PC-9 (cell line): Measurements from ENCODE around the gene WDHD1. TPM values are rescaled to one million over a fixed set of nuclear protein-coding genes. Genes with fewer than 3 reads are reported as not detected.
"Not testable (repeated sequence)": the region's sequence is repeated elsewhere in the genome, so short reads cannot be mapped to it uniquely, and the experiment has no call there.

Experiments used
- BruUV-seq: library from RNA; stranded (reverse); fragments of 400-500 nt; replicated peaks from 2 replicates; lab custom pipeline; 2021; lab: Mats Ljungman, UMichigan
- CTCF ChIA-PET: fragments of 300-600 bp; sonication (Branson Sonifier 250); formaldehyde crosslinking; loops from one replicate; lab custom pipeline; 2022; ENCODE audit warnings: antibody characterized with exemption; lab: Charles Lee
- POLR2A ChIA-PET: fragments of 300-600 bp; sonication (Branson Sonifier 250); formaldehyde crosslinking; loops from one replicate; lab custom pipeline; 2022; ENCODE audit warnings: antibody characterized with exemption; ENCODE audit not compliant: unreplicated experiment; lab: Charles Lee
- DNase-seq, 2 experiments: peaks; one replicate each; pipeline versions ENCODE4 v3.0.0 to v3.0.0-alpha.2; 2015 to 2022; ENCODE audit warnings: mixed read lengths in 1 of 2
- H2AFZ ChIP-seq: fragments of 200-600 bp; sonication (generic); 2 replicates; pipeline ENCODE4 v1.8.1; 2017; ENCODE audit warnings: antibody characterized with exemption
- H3F3A ChIP-seq: fragments of 200-600 bp; sonication (generic); 2 replicates; pipeline ENCODE4 v1.8.1; 2017; ENCODE audit warnings: antibody characterized with exemption, mild to moderate bottlenecking, low read depth; ENCODE audit not compliant: insufficient read depth
- H3K27ac ChIP-seq: fragments of 200-600 bp; sonication (generic); 2 replicates; pipeline ENCODE4 v1.6.1; 2016; ENCODE audit warnings: mixed run types
- H3K27me3 ChIP-seq: fragments of 200-600 bp; sonication (generic); 2 replicates; pipeline ENCODE4 v1.6.1; 2016; ENCODE audit warnings: low read depth, mixed run types; ENCODE audit not compliant: insufficient read depth
- H3K36me3 ChIP-seq: fragments of 200-600 bp; sonication (generic); 2 replicates; pipeline ENCODE4 v1.6.1; 2016; ENCODE audit warnings: low read depth, mixed run types
- H3K4me1 ChIP-seq: fragments of 200-600 bp; sonication (generic); replicated peaks from 2 replicates; pipeline ENCODE4 v1.6.1; 2016; ENCODE audit warnings: mixed run types; ENCODE audit not compliant: insufficient read depth
- H3K4me2 ChIP-seq: fragments of 200-600 bp; sonication (generic); 2 replicates; pipeline ENCODE4 v1.6.1; 2017; ENCODE audit warnings: mixed run types
- H3K4me3 ChIP-seq: fragments of 200-600 bp; sonication (generic); 2 replicates; pipeline ENCODE4 v1.6.1; 2016; ENCODE audit warnings: mixed run types
- H3K79me2 ChIP-seq: fragments of 200-600 bp; sonication (generic); 2 replicates; pipeline ENCODE4 v1.6.1; 2017; ENCODE audit warnings: low read depth, mixed run types
- H3K9me2 ChIP-seq: fragments of 200-600 bp; sonication (generic); 2 replicates; pipeline ENCODE4 v1.8.1; 2017; ENCODE audit warnings: mild to moderate bottlenecking; ENCODE audit not compliant: insufficient read depth
- H3K9me3 ChIP-seq: fragments of 200-600 bp; sonication (generic); 2 replicates; pipeline ENCODE4 v1.8.1; 2016; ENCODE audit warnings: low read depth; ENCODE audit not compliant: insufficient read depth
- H4K20me1 ChIP-seq: fragments of 200-600 bp; sonication (generic); 2 replicates; pipeline ENCODE4 v1.8.1; 2017; ENCODE audit not compliant: insufficient read depth
- CTCF ChIP-seq: fragments of 200-600 bp; sonication (generic); conservative IDR thresholded peaks from 2 replicates; pipeline ENCODE4 v1.6.1; 2017; ENCODE audit warnings: mixed run types, antibody characterized with exemption, mild to moderate bottlenecking, moderate library complexity
- EZH2 ChIP-seq: fragments of 200-600 bp; sonication (generic); IDR thresholded peaks from 2 replicates; pipeline ENCODE4 v1.8.0; 2017; ENCODE audit warnings: antibody characterized with exemption, low read depth
- intact Hi-C: fragments of 100-400 bp; cut with micrococcal nuclease; formaldehyde crosslinking; loops from one replicate; pipeline ENCODE4 v1.10.0; 2022; ENCODE audit not compliant: unreplicated experiment
- total RNA-seq: library from RNA; stranded (reverse); gene quantifications from 2 replicates; pipeline ENCODE4 v1.2.3, GENCODE V29; 2021

The WDHD1 gene
- total RNA-seq, 1 experiment from 2014 or later = 34.3 TPM

DNA sequence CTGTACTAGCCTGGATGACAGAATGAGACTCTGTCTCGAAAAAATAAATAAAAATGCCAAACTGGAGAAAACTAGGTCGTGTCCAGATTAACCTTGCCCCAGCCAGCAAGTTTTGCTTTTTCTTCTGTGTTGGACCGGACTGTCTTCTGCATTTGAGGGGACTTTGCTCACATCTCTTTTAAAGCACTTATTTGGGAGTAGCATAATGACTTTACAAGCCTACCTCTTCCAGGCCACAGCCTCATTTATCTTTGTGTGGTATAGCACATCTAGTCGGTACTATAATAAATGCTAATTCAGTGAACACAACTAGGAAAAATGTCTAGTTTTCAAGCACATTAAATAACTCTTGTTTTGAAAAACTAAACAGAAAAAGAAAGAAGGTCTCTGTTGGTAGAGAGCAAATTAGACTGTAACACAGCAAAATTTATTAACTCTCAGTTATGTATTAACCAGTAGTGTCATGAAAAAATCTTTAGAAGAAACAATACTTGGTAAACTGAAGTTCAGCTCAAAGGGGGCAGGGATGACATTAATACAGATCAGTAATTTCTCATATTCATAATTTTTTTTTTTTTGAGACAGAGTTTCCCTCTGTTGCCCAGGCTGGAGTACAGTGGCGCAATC, 52.0 kb downstream of the WDHD1 start:
- H3K4me1 ChIP-seq = no peaks in the 10 kb centered on the region
- no peak for DNase-seq
- POLR2A ChIA-PET = no interaction called here
- H2AFZ ChIP-seq = no peak overlapping the region
- intact Hi-C loops = no loop called here
- CTCF ChIA-PET = no interaction called here
- no peaks in the 10 kb centered on the region for H3K9me3 ChIP-seq
- BruUV-seq = no TSS peak
- no peak overlapping the region for H3K4me2 ChIP-seq
- no peaks in the 10 kb centered on the region for H3K9me2 ChIP-seq
- TF ChIP-seq CTCF (no peak), EZH2 (no peak)
- H3K4me3 ChIP-seq = no peak overlapping the region
- H3K79me2 ChIP-seq = no peaks in the 10 kb centered on the region
- H4K20me1 ChIP-seq = no peaks in the 10 kb centered on the region
- no peaks in the 10 kb centered on the region for H3F3A ChIP-seq
- H3K27ac ChIP-seq = no peak overlapping the region
- H3K36me3 ChIP-seq = peaks cover 6% of the 10 kb centered on the region; the same call in 1 of the 2 replicates
- no peaks in the 10 kb centered on the region for H3K27me3 ChIP-seq

- BruUV-seq = no TSS peak
- ChIA-PET POLR2A (no interaction called here), CTCF (no interaction called here)
Observed at GRCh38 chr14:54967496-54967895, 59.4 kb downstream of the WDHD1 start.

GRCh38 chr14:54955143-54955542, 71.8 kb downstream of the WDHD1 start:
- no peaks in the 10 kb centered on the region for H3K27me3 ChIP-seq
- 0 out of 2 replicates have a peak, but pooled peaks cover 3% of the 10 kb centered on the region for H3F3A ChIP-seq
- H3K4me3 ChIP-seq = no peak overlapping the region
- no peak overlapping the region for H3K4me2 ChIP-seq
- no TSS peak for BruUV-seq
- intact Hi-C loops = no loop called here
- ChIA-PET POLR2A (no interaction called here), CTCF (no interaction called here)
- no peaks in the 10 kb centered on the region for H3K4me1 ChIP-seq
- H2AFZ ChIP-seq = no peak overlapping the region
- H3K9me3 ChIP-seq = no peaks in the 10 kb centered on the region
- no peak overlapping the region for H3K27ac ChIP-seq
- H3K36me3 ChIP-seq = no peaks in the 10 kb centered on the region
- TF ChIP-seq EZH2 = no peak
- TF ChIP-seq CTCF = no peak
- no peaks in the 10 kb centered on the region for H3K9me2 ChIP-seq
- H4K20me1 ChIP-seq = no peaks in the 10 kb centered on the region
- H3K79me2 ChIP-seq = no peaks in the 10 kb centered on the region
- DNase-seq = no peak

More at GRCh38 chr14:54967496-54967895, 59.4 kb downstream of the WDHD1 start:
- no peak overlapping the region for H2AFZ ChIP-seq
- no peak overlapping the region for H3K4me2 ChIP-seq
- no peaks in the 10 kb centered on the region for H3F3A ChIP-seq
- no peak for TF ChIP-seq CTCF
- no peak for TF ChIP-seq EZH2
- intact Hi-C loops = no loop called here
- no peak for DNase-seq
- no peaks in the 10 kb centered on the region for H3K9me3 ChIP-seq
- H3K4me1 ChIP-seq = no peaks in the 10 kb centered on the region
- H4K20me1 ChIP-seq = no peaks in the 10 kb centered on the region
- no peaks in the 10 kb centered on the region for H3K27me3 ChIP-seq
- no peaks in the 10 kb centered on the region for H3K79me2 ChIP-seq
- H3K27ac ChIP-seq = no peak overlapping the region
- no peaks in the 10 kb centered on the region for H3K9me2 ChIP-seq
- no peaks in the 10 kb centered on the region for H3K36me3 ChIP-seq
- H3K4me3 ChIP-seq = no peak overlapping the region

DNA sequence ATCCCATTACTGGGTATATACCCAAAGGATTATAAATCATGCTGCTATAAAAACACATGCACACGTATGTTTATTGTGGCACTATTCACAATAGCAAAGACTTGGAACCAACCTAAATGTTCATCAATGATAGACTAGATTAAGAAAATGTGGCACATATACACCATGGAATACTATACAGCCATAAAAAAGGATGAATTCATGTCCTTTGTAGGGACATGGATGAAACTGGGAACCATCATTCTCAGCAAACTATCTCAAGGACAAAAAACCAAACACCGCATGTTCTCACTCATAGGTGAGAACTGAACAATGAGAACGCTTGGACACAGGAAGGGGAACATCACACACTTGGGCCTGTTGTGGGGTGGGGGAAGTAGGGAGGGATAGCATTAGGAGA, 73.3 kb downstream of the WDHD1 start:
- BruUV-seq, H2AFZ ChIP-seq, H3K9me2 ChIP-seq, DNase-seq, H3K79me2 ChIP-seq, H3K4me3 ChIP-seq, H4K20me1 ChIP-seq, POLR2A ChIA-PET, H3K9me3 ChIP-seq, intact Hi-C loops, H3K4me1 ChIP-seq, H3F3A ChIP-seq, H3K4me2 ChIP-seq, H3K36me3 ChIP-seq, H3K27me3 ChIP-seq, H3K27ac ChIP-seq: not testable (repeated sequence)
- CTCF ChIA-PET = interaction anchor here (0.7 kb wide), 1 partner anchor 1374 kb away, joined by 3 read pairs; no protein-coding TSS in a partner anchor

- H2AFZ ChIP-seq, H3K27me3 ChIP-seq, H3K9me2 ChIP-seq, BruUV-seq, H4K20me1 ChIP-seq, H3K4me2 ChIP-seq, intact Hi-C loops, H3K79me2 ChIP-seq, CTCF ChIA-PET, H3K4me3 ChIP-seq, POLR2A ChIA-PET, H3K27ac ChIP-seq, H3K4me1 ChIP-seq, DNase-seq, H3K9me3 ChIP-seq, H3K36me3 ChIP-seq, H3F3A ChIP-seq: not testable (repeated sequence)
Observed at GRCh38 chr14:54952803-54953202, 74.1 kb downstream of the WDHD1 start.
